Adrenal gland (tissue), 12 donors: ENCODE data around the gene DMAC2. TPM values are rescaled to one million over a fixed set of nuclear protein-coding genes. Genes with fewer than 3 reads are reported as not detected.
"Not testable (repeated sequence)": the region's sequence is repeated elsewhere in the genome, so short reads cannot be mapped to it uniquely, and the experiment has no call there.

Source experiments
- DNase-seq, 7 donors: peaks; one replicate each; pipeline ENCODE4 v3.0.0-alpha.2; 2019 to 2020
- H3K27ac ChIP-seq, 5 donors: fragments of 200-600 bp; sonication (generic) in 4 of 5; 1 replicate in 3 of 5; 2 replicates in 2 of 5; pipeline versions ENCODE4 v1.5.1 to v1.8.0; 2016 to 2020; ENCODE audit warnings: mild to moderate bottlenecking in 1 of 5
- H3K27me3 ChIP-seq: fragments of 200-600 bp; 2 replicates; pipeline ENCODE4 v1.8.0; 2021
- H3K36me3 ChIP-seq, 2 donors: fragments of 200-600 bp; replicated peaks in 1 of 2; 1 replicate in 1 of 2; 2 replicates in 1 of 2; pipeline versions ENCODE4 v1.5.1 to v1.8.0; 2018 to 2022
- H3K4me1 ChIP-seq, 2 donors: fragments of 200-600 bp; replicated peaks in 1 of 2; 1 replicate in 1 of 2; 2 replicates in 1 of 2; pipeline versions ENCODE4 v1.5.1 to v1.8.0; 2018 to 2021
- H3K4me3 ChIP-seq, 4 donors: fragments of 200-600 bp; sonication (generic) in 3 of 4; one replicate each; pipeline ENCODE4 v1.5.1; 2016 to 2018
- H3K9me3 ChIP-seq, 3 donors: fragments of 200-600 bp; sonication (generic) in 1 of 3; replicated peaks in 1 of 3; 1 replicate in 2 of 3; 2 replicates in 1 of 3; pipeline versions ENCODE4 v1.5.1 to v1.8.0; 2016 to 2021
- CTCF ChIP-seq, 6 experiments: fragments of 450-650 bp in 4 of 6; fragments of 200-600 bp in 2 of 6; sonication (generic) in 1 of 6; IDR thresholded peaks; 1 replicate in 5 of 6; 2 replicates in 1 of 6; pipeline versions ENCODE4 v1.5.1 to v1.8.0; 2016 to 2021; ENCODE audit warnings: antibody characterized with exemption in 6 of 6, mild to moderate bottlenecking in 2 of 6, moderate library complexity in 1 of 6
- POLR2A ChIP-seq, 2 donors: fragments of 450-650 bp; IDR thresholded peaks; one replicate each; pipeline ENCODE4 v1.6.1; 2017; ENCODE audit warnings: antibody characterized with exemption in 2 of 2, mild to moderate bottlenecking in 2 of 2, moderate library complexity in 1 of 2
- WGBS, 4 donors: extraction: QIAGEN DNeasy Blood & Tissue Kit in 2 of 4; methylation state at CpG; one replicate each; pipeline versions ENCODE4 v1.1.5 to v1.1.7; 2013 to 2017; 5-methylcytosine and 5-hydroxymethylcytosine counted together
- intact Hi-C, 2 donors: fragments of 100-400 bp; cut with DNase I; formaldehyde crosslinking; loops; one replicate each; pipeline versions ENCODE4 v1.14.1 to v1.15.0; 2022 to 2023
- polyA plus RNA-seq, 3 donors: library from polyadenylated mRNA; stranded (reverse); fragments of 200-250 nt in 2 of 3; fragments of 350-450 nt in 1 of 3; fragmentation: Illumina TruSeq in 1 of 3; extraction: RNeasy Lipid Tissue Mini Kit (QIAGEN cat#74804) in 1 of 3; gene quantifications; one replicate each; pipeline ENCODE4 v1.2.3, GENCODE V29; 2013 to 2014
- total RNA-seq, 9 donors: library from RNA; depleted of rRNA in 4 of 9; stranded (reverse); fragments of >200 nt in 4 of 9; fragments of 120-200 nt in 1 of 9; fragmentation: NEBNext Ultra II Directional in 1 of 9; extraction: Animal tissue kit (Norgen Biotek cat#: 25700) in 1 of 9; gene quantifications; one replicate each; pipeline versions ENCODE4 v1.1.0 to v1.2.4, GENCODE V29; 2013 to 2023
- donor health status: healthy with polysubstance abuse.
- donor health status: Bipolar disorder and iron deficiency.
- donor health status: DM: yes; HTN: yes; CAD: no.
- donor health status: DM: no; HTN: no; CAD: no.
- donor health status: DM: no; HTN: no; CAD: no.
- donor health status: DM: yes; HTN: yes; CAD: no.

Gene DMAC2
- total and polyA plus RNA-seq, 12 donors = 30.7 to 60.9 (median 46.2) TPM

GRCh38 chr19:41410336-41411054 lies 29.2 kb downstream of the DMAC2 start:
- WGBS, 4 donors = 88 to 92% (median 89%) methylated on average over 14 to 23 of the region's 23 CpGs

GRCh38 chr19:41409288-41409687 lies 30.4 kb downstream of the DMAC2 start:
- peak in 6 of 7 donors; percentile 70 to 88 (median 82) for DNase-seq
- H3K9me3 ChIP-seq = no peaks in the 10 kb centered on the region
- H3K4me1 ChIP-seq = peaks cover 14 to 26% of the 10 kb centered on the region in 2 donors
- peaks cover 0 to 30% of the 10 kb centered on the region in 2 donors for H3K36me3 ChIP-seq
- intact Hi-C loops = no loop called here
- WGBS, 4 donors = 44 to 53% (median 48%) methylated on average over 4 of the region's 4 CpGs
- H3K27ac ChIP-seq = peak overlapping the region in 4 of 5 donors; percentile 60 to 79 (median 62)
- H3K4me3 ChIP-seq = no peak overlapping the region
- no peaks in the 10 kb centered on the region for H3K27me3 ChIP-seq
- TF ChIP-seq CTCF (IDR thresholded peaks at IDR 0.05) (no peak), POLR2A (IDR thresholded peaks at IDR 0.05) (peak in 1 of 2 donors; percentile 73)

More at GRCh38 chr19:41410336-41411054, 29.2 kb downstream of the DMAC2 start:
- Histone ChIP-seq H3K4me3 (no peak overlapping the region), H3K9me3 (no peaks in the 10 kb centered on the region), H3K27me3 (no peaks in the 10 kb centered on the region), H3K4me1 (peaks cover 14 to 26% of the 10 kb centered on the region in 2 donors), H3K27ac (peak overlapping the region in 3 of 5 donors; percentile 61 to 79 (median 64)), H3K36me3 (peaks cover 0 to 42% of the 10 kb centered on the region in 2 donors)
- intact Hi-C loops = no loop called here
- TF ChIP-seq POLR2A (IDR thresholded peaks at IDR 0.05) = no peak
- TF ChIP-seq CTCF (IDR thresholded peaks at IDR 0.05) = no peak
- DNase-seq = no peak

- DNase-seq, H3K4me3 ChIP-seq, intact Hi-C loops, H3K27me3 ChIP-seq, H3K9me3 ChIP-seq: not testable (repeated sequence)
- Histone ChIP-seq H3K36me3 (peaks cover 0 to 26% of the 10 kb centered on the region in 2 donors), H3K27ac (peak overlapping the region in 4 of 5 donors; percentile 60 to 79 (median 62)), H3K4me1 (peaks cover 14 to 26% of the 10 kb centered on the region in 2 donors)
- WGBS, 4 donors = 90 to 99% (median 92%) methylated on average over 5 of the region's 5 CpGs
Measured at GRCh38 chr19:41408846-41409245, 30.9 kb downstream of the DMAC2 start.

GRCh38 chr19:41408256-41408655 lies 31.5 kb downstream of the DMAC2 start:
- Histone ChIP-seq H3K4me1 (peaks cover 14 to 26% of the 10 kb centered on the region in 2 donors), H3K9me3 (no peaks in the 10 kb centered on the region), H3K27me3 (no peaks in the 10 kb centered on the region), H3K4me3 (no peak overlapping the region), H3K27ac (no peak overlapping the region), H3K36me3 (peaks cover 0 to 20% of the 10 kb centered on the region in 2 donors)
- 72 to 92% (median 83%) methylated on average over 4 of the region's 4 CpGs for WGBS, 4 donors
- intact Hi-C loops = no loop called here
- DNase-seq = no peak
- TF ChIP-seq POLR2A (IDR thresholded peaks at IDR 0.05) (no peak), CTCF (IDR thresholded peaks at IDR 0.05) (no peak)
